VCaP (cell line): ENCODE data around the gene ADGRD1.
A peak's percentile ranks its signal among the peaks of the same experiment; 100 is the strongest.

Experiments
- H3K27ac ChIP-seq: fragments of 450-650 bp; 2 replicates; pipeline ENCODE4 v1.5.1; 2017
- TF ChIP-seq, protein P1 (sequence below): fragments of 450-650 bp; conservative IDR thresholded peaks from 2 replicates; pipeline ENCODE4 v1.5.1; 2017; ENCODE audit warnings: mild to moderate bottlenecking, moderate library complexity

Gene ADGRD1

DNA sequence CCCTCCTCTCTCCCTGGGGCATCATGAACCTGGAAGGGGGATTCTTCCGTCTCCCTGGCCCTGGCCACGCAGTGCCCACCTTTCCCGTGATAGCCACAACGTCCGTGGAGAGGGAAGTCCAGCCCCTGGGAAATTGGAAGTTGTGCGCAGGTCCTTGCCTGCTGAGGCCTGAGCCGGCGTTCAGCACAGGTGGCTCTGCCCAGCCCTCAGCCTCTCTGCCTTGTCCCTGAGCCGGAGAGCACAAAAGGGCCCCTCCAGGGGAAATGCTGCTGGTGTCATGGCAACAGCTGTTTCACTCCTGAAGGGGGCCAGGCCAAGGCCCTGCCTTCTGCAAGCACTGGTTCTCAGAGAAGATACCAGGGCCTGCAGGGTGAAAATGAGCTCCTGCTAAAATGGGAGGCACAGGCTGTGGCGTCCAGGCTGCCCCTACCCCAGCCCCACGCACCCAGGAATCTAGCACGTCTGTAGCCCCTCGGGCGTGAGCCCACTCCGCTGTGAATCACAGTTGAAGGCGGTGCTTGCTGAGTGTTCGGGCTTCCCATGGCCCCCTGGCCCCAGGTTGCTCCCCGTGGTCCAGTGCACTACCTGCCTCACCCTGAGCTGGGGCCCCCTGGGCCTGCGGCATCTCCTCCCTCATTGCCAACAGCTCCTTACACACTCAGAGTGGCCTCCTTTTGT lies 149.4 kb downstream of the ADGRD1 start:
- TF ChIP-seq, protein P1, sequence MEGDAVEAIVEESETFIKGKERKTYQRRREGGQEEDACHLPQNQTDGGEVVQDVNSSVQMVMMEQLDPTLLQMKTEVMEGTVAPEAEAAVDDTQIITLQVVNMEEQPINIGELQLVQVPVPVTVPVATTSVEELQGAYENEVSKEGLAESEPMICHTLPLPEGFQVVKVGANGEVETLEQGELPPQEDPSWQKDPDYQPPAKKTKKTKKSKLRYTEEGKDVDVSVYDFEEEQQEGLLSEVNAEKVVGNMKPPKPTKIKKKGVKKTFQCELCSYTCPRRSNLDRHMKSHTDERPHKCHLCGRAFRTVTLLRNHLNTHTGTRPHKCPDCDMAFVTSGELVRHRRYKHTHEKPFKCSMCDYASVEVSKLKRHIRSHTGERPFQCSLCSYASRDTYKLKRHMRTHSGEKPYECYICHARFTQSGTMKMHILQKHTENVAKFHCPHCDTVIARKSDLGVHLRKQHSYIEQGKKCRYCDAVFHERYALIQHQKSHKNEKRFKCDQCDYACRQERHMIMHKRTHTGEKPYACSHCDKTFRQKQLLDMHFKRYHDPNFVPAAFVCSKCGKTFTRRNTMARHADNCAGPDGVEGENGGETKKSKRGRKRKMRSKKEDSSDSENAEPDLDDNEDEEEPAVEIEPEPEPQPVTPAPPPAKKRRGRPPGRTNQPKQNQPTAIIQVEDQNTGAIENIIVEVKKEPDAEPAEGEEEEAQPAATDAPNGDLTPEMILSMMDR = no peak

DNA sequence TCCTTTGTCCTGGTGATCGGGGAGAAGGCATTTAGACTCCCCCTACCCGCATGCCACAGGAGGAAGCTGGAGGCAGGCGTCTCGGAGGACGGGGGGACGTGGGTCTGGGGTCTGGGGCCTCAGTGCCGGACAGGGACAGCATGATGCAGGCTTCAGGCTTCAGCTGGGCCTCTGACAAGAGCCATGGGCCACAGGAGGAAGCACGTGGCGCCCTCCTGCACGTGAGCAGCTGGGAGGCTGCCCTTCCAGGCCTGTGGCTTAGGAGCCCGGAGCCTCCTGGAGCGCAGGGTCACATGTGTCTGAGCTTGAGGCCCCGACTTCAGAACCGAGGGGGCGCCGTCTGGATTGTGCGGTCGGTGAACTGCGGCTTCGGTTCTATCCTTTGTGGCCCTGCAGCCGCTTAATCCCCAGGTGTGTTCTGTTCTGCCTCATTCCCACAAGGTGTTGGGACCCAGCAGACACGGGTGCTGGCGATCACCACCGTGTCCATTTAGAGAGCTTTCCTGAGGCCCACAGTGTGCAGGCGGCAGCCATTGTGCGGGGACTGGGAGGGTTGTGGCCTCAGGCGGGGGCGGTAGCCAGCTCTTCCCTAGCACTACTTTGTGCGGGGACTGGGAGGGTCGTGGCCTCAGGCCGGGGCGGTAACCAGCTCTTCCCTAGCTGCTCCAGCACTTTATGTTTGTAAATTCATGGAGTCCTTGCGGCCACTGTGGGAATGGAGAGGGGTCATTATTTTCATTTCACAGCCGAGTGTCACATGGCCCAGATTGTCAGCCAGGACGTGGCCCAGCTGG lies 150.2 kb downstream of the ADGRD1 start:
- TF ChIP-seq, protein P1 = no peak
- no peak overlapping the region for H3K27ac ChIP-seq

More for the DNA sequence above, 149.4 kb downstream of the ADGRD1 start:
- H3K27ac ChIP-seq = no peak overlapping the region

DNA sequence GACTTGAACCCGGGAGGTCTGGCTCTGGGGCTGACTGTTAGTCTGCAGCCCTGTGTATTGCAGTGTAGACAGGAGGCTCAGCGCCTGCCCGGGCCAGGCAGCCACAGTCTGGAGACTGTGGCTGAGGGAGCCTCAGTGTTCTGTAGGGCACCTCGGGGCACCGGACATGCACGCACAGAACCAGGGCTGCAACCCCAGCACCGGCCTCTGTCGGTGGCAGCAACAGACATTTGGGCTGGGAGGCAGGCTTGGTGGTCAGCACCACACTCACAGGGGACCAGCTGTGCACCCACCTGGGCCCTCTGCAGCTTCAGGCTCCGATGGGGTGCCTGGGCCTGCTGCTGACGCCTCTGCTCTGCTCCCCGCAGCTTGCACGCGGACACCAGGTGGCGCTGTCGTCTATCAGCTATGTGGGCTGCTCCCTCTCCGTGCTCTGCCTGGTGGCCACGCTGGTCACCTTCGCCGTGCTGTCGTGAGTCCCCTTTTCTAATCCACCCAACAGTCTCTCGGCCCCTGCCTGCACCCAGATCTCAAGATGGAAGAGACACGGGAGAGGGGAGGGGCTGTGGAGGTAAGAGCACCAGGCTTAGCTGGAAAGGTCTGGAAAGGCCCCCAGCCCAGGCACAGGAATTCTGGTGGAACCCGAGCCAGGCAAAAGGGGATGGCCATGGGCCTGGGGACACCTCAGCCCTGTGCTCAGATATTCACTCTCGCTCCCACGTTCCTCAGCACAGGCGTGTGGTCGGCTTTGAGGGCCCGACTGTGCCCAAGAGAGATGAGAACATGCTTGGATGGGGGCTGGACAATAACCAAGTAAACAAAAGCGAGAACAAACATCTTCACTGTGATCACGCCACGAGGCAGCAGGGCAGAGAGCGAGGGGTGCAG lies 151.0 kb downstream of the ADGRD1 start:
- H3K27ac ChIP-seq = peak overlapping the region; percentile 36; the same call in 1 of the 2 replicates
- TF ChIP-seq, protein P1 = peak; percentile 98

DNA sequence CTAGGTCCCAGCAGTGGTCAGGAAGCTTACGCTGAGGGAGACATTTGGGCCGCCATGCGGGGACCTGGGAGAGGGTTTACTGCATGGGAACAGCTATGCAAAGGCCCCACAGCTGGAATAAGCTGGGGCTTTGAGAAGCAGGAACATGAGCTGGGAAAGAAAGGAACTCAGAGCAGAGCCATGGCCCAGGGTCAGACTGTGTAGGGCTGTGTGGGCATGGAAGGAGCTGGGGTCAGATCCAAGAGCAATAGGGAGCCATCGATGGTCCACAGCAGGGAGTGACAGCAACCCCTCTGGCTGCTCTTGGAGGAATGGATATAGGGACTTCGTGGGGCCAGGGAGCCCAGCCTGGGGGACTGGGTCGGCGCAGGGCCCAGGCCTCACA lies 151.6 kb downstream of the ADGRD1 start:
- H3K27ac ChIP-seq = no peak overlapping the region; the same call in 1 of the 2 replicates
- TF ChIP-seq, protein P1 = no peak

DNA sequence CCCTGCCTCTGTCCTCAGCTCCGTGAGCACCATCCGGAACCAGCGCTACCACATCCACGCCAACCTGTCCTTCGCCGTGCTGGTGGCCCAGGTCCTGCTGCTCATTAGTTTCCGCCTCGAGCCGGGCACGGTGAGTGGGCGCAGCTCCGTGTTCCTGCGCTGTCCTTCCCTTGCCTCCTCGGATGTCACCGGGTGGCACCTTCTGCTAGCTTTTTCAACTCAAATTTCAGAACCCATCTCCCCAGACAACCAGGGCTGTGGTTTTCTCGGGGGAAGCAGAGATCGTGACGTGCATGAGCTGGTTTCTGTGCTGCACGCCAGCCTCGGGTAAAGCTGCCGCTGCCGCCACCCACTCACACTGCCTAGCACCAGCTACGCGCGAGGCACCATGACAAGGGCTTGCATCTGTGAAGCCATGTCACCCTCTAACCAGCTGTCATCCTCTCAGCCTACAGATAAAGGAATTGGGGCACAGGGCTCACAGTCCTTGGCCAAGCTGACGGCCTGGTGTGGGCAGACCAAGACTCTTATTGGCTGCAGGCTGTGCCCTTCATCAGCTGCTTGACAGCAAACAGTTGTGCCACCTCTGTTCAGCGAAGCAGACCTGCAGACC lies 152.1 kb downstream of the ADGRD1 start:
- TF ChIP-seq, protein P1 = no peak
- H3K27ac ChIP-seq = no peak overlapping the region

DNA sequence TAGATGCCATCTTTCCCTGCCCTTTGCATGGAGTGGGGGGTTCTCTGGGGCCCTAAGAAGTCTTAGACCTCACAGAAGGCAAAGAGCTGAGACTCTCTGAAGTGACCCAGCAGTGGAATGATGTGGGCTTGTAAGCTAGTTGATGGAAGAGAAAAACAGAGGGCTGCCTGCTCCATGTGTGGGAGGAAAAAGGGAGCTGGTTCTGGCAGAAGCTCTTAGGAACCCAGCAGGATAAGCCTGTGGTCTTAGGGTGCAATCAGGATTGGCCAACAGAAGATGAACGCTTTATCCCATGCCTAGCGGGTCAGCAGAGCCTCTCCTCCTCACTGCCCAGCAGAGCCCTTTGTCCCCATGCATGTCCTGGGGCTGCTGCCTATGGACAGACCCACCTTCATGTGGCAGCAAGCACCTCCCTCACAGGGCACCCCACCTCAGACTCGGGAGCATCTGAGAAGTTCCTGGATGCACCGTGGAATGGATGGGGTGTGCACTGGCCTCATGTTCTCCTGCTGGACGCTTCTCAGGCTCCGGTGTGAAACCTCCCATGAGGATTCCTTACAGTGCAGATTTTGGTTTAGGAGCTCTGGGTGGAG lies 152.7 kb downstream of the ADGRD1 start:
- TF ChIP-seq, protein P1 = no peak
- no peak overlapping the region for H3K27ac ChIP-seq
